Mesenchymal stem cell (in vitro differentiated cells and primary cell): ENCODE measurements around the gene FUT7.

Experiments
- DNase-seq: peaks from one replicate; pipeline ENCODE4 v3.0.0-alpha.2; 2013
- H2AFZ ChIP-seq: one replicate; pipeline ENCODE4 v1.6.1; 2013; ENCODE audit warnings: low read depth, mild to moderate bottlenecking, control low read depth, inconsistent platforms, low read length, moderate library complexity
- H2AK5ac ChIP-seq: 2 replicates; pipeline ENCODE4 v1.6.1; 2013; ENCODE audit warnings: low read length, moderate library complexity, mild to moderate bottlenecking, inconsistent platforms; ENCODE audit not compliant: severe bottlenecking
- H2BK120ac ChIP-seq: one replicate; pipeline ENCODE4 v1.6.1; 2013; ENCODE audit warnings: low read depth, mild to moderate bottlenecking, inconsistent platforms, low read length, moderate library complexity
- H2BK12ac ChIP-seq, 2 experiments: one replicate each; pipeline ENCODE4 v1.6.1; 2013; ENCODE audit warnings: inconsistent platforms in 2 of 2, low read length in 2 of 2, mild to moderate bottlenecking in 2 of 2, moderate library complexity in 2 of 2, control low read depth in 1 of 2
- H2BK15ac ChIP-seq: one replicate; pipeline ENCODE4 v1.6.1; 2013; ENCODE audit warnings: mild to moderate bottlenecking, low read depth, inconsistent platforms; ENCODE audit not compliant: poor library complexity, severe bottlenecking
- H2BK5ac ChIP-seq: 2 replicates; pipeline ENCODE4 v1.6.1; 2013; ENCODE audit warnings: low read depth, mild to moderate bottlenecking, low read length, control low read depth, inconsistent platforms; ENCODE audit not compliant: poor library complexity, severe bottlenecking
- H3K14ac ChIP-seq, 2 experiments: one replicate each; pipeline ENCODE4 v1.6.1; 2013; ENCODE audit warnings: inconsistent platforms in 2 of 2, low read length in 2 of 2, control low read depth in 1 of 2, mild to moderate bottlenecking in 1 of 2, moderate library complexity in 1 of 2
- H3K18ac ChIP-seq, 2 experiments: one replicate each; pipeline ENCODE4 v1.6.1; 2013; ENCODE audit warnings: inconsistent platforms in 2 of 2, low read length in 2 of 2, control low read depth in 1 of 2, low read depth in 1 of 2, mild to moderate bottlenecking in 1 of 2
- H3K23ac ChIP-seq, 2 experiments: one replicate each; pipeline ENCODE4 v1.6.1; 2013; ENCODE audit warnings: inconsistent platforms in 2 of 2, low read length in 2 of 2, mild to moderate bottlenecking in 2 of 2, moderate library complexity in 2 of 2, control low read depth in 1 of 2
- H3K27ac ChIP-seq: 2 replicates; pipeline ENCODE4 v1.5.1; 2013; ENCODE audit warnings: mild to moderate bottlenecking, moderate library complexity, low read length, control low read depth, inconsistent platforms; ENCODE audit not compliant: poor library complexity, severe bottlenecking
- H3K27me3 ChIP-seq, 2 experiments: 2 replicates each; pipeline versions ENCODE4 v1.6.1 to v1.7.0; 2013; ENCODE audit warnings: low read length in 2 of 2, mild to moderate bottlenecking in 2 of 2, moderate library complexity in 2 of 2, control low read depth in 1 of 2, inconsistent platforms in 1 of 2; ENCODE audit not compliant: control insufficient read depth in 1 of 2, insufficient read depth in 1 of 2
- H3K36me3 ChIP-seq, 2 experiments: 2 replicates each; pipeline versions ENCODE4 v1.6.1 to v1.7.0; 2013; ENCODE audit warnings: low read length in 2 of 2, control low read depth in 1 of 2, inconsistent platforms in 1 of 2, low read depth in 1 of 2, mild to moderate bottlenecking in 1 of 2; ENCODE audit not compliant: insufficient read depth in 2 of 2, control insufficient read depth in 1 of 2
- H3K4ac ChIP-seq, 2 experiments: one replicate each; pipeline ENCODE4 v1.6.1; 2013; ENCODE audit warnings: inconsistent platforms in 2 of 2, low read length in 2 of 2, mild to moderate bottlenecking in 2 of 2, moderate library complexity in 2 of 2, control low read depth in 1 of 2, low read depth in 1 of 2
- H3K4me1 ChIP-seq: 2 replicates; pipeline ENCODE4 v1.6.1; 2013; ENCODE audit warnings: low read depth, low read length, control low read depth; ENCODE audit not compliant: control insufficient read depth, insufficient read depth
- H3K4me2 ChIP-seq: 2 replicates; pipeline ENCODE4 v1.6.1; 2013; ENCODE audit warnings: low read length, mild to moderate bottlenecking, inconsistent platforms; ENCODE audit not compliant: poor library complexity, severe bottlenecking
- H3K4me3 ChIP-seq, 2 experiments: 2 replicates each; pipeline versions ENCODE4 v1.5.1 to v1.7.0; 2013; ENCODE audit warnings: low read length in 2 of 2, mild to moderate bottlenecking in 2 of 2, control low read depth in 1 of 2, low read depth in 1 of 2; ENCODE audit not compliant: insufficient read depth in 1 of 2
- H3K79me1 ChIP-seq: replicated peaks from 2 replicates; pipeline ENCODE4 v1.6.1; 2013; ENCODE audit warnings: mild to moderate bottlenecking, control low read depth, low read length, inconsistent platforms; ENCODE audit not compliant: poor library complexity, severe bottlenecking
- H3K9ac ChIP-seq: 2 replicates; pipeline ENCODE4 v1.7.0; 2013; ENCODE audit warnings: mild to moderate bottlenecking, low read length, moderate library complexity
- H3K9me3 ChIP-seq: 2 replicates; pipeline ENCODE4 v1.7.0; 2013; ENCODE audit warnings: mild to moderate bottlenecking, low read length; ENCODE audit not compliant: control insufficient read depth
- H4K8ac ChIP-seq: one replicate; pipeline ENCODE4 v1.6.1; 2013; ENCODE audit warnings: inconsistent platforms, mild to moderate bottlenecking, low read length, moderate library complexity
- H4K91ac ChIP-seq: one replicate; pipeline ENCODE4 v1.6.1; 2013; ENCODE audit warnings: mild to moderate bottlenecking, low read length, inconsistent platforms
- WGBS: methylation state at CpG from one replicate; pipeline ENCODE4 v1.1.7; 2013; ENCODE audit warnings: mixed read lengths; 5-methylcytosine and 5-hydroxymethylcytosine counted together

Gene FUT7

DNA sequence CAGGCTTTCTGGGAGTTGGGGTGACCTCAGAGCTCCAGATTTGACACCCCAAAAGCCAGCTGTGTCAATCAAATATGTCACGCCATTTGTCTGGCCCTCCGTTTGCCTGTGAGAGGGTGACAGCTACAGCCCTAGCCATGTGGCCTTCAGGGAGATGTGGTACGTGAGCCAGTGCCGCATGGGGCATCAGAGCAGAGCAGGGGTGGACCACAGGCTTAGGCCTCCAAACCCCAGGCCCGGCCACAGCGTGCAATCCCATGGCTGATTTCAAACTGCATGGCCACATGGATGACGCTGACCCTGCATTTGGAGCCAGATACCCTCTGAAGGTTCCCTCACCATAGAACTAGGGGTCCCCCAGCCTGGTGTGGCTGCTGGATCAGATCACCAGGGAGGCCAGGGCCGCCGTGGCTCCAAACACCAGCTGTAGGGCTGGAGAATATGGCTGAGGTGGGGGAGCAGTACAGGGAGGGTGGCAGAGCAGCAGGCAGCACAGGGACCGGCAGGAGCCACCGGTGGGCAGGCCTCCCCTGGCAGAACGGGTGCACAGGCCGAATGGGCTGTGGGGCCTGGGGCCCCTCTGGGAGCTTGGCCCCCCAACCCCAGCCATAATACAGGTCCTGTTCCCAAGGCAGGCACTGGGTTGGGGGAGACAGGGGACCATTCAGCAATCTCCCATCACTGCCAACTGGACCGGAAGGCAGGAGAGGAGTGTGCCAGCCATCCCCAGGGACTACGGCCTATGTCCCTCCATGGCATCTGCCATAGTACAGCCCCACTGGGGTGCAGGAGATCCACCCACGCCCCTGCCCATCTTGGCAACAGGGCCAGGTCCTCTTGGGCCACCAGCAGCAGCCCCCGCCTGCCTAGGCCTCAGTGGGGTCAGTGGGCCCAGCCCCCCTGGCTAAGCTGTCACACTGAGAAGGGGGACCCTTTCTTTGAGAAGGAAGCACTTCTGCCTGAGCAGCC is 36.9 kb upstream of the FUT7 start:
- peaks cover 0 to 10% of the 10 kb centered on the region in 2 experiments for H3K27me3 ChIP-seq
- no peak overlapping the region for H3K9ac ChIP-seq
- no peak overlapping the region for H3K4ac ChIP-seq
- H3K9me3 ChIP-seq = no peaks in the 10 kb centered on the region
- no peak overlapping the region for H3K18ac ChIP-seq
- no peak overlapping the region for H2BK120ac ChIP-seq
- H2AK5ac ChIP-seq = no peak overlapping the region
- 92% methylated on average over 17 of the region's 17 CpGs for WGBS
- H3K4me3 ChIP-seq = no peak overlapping the region
- H2BK5ac ChIP-seq = no peak overlapping the region
- no peak overlapping the region for H2BK15ac ChIP-seq
- no peak for DNase-seq
- H3K4me2 ChIP-seq = no peak overlapping the region
- no peak overlapping the region for H4K8ac ChIP-seq
- H3K79me1 ChIP-seq = no peaks in the 10 kb centered on the region
- H3K36me3 ChIP-seq = peaks cover 0 to 6% of the 10 kb centered on the region in 2 experiments
- H3K23ac ChIP-seq = no peak overlapping the region
- H3K14ac ChIP-seq = no peak overlapping the region
- H3K4me1 ChIP-seq = peaks cover 18% of the 10 kb centered on the region
- peak overlapping the region; percentile 10 for H4K91ac ChIP-seq
- no peak overlapping the region for H2AFZ ChIP-seq
- no peak overlapping the region for H3K27ac ChIP-seq
- H2BK12ac ChIP-seq = no peak overlapping the region

DNA sequence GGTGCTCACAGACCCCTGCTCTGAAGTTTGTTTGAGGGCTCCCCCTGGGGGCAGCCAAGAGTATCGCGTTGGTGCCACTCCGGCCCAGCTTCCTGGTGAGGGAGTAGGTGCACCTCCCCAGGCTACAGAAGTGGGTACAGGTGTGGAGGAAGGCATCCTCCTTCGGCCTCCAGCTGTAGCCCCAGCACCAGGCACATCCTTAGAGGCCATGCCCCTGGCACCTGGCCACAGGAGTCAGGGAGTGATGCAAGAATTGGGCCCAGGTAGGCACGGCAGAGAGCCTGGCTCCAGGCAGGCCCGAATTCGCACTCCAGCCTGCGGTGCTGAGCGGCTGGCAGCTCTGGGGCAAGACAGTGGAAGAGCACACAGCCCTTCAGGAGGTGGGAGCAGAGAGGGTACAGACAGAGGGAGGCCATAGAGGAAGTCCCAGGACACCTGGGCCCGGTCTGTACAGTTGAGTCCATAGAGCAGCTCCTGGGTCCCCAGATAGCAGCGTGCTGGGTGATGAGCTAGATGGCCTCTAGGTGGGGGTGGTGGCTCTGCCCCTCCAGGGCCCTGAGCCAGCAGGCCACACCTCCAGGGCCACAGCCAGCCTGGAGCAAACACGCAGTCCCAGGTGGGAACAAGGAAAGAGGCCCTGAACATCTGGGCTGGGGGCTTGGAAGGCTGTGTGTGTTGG is 36.1 kb upstream of the FUT7 start:
- H2AK5ac ChIP-seq = no peak overlapping the region
- no peaks in the 10 kb centered on the region for H3K79me1 ChIP-seq
- no peak overlapping the region for H3K23ac ChIP-seq
- H4K8ac ChIP-seq = no peak overlapping the region
- no peak overlapping the region for H3K9ac ChIP-seq
- H2BK5ac ChIP-seq = no peak overlapping the region
- H3K27me3 ChIP-seq = peaks cover 0 to 10% of the 10 kb centered on the region in 2 experiments
- H3K14ac ChIP-seq = no peak overlapping the region
- H3K4me2 ChIP-seq = no peak overlapping the region
- no peak overlapping the region for H3K18ac ChIP-seq
- H2AFZ ChIP-seq = no peak overlapping the region
- H4K91ac ChIP-seq = no peak overlapping the region
- peaks cover 0 to 6% of the 10 kb centered on the region in 2 experiments for H3K36me3 ChIP-seq
- no peak overlapping the region for H2BK12ac ChIP-seq
- H3K9me3 ChIP-seq = no peaks in the 10 kb centered on the region
- DNase-seq = peak; percentile 84
- no peak overlapping the region for H2BK120ac ChIP-seq
- H3K27ac ChIP-seq = no peak overlapping the region
- peaks cover 18% of the 10 kb centered on the region for H3K4me1 ChIP-seq
- no peak overlapping the region for H3K4me3 ChIP-seq
- H3K4ac ChIP-seq = no peak overlapping the region
- 65% methylated on average over 11 of the region's 12 CpGs for WGBS
- H2BK15ac ChIP-seq = no peak overlapping the region

DNA sequence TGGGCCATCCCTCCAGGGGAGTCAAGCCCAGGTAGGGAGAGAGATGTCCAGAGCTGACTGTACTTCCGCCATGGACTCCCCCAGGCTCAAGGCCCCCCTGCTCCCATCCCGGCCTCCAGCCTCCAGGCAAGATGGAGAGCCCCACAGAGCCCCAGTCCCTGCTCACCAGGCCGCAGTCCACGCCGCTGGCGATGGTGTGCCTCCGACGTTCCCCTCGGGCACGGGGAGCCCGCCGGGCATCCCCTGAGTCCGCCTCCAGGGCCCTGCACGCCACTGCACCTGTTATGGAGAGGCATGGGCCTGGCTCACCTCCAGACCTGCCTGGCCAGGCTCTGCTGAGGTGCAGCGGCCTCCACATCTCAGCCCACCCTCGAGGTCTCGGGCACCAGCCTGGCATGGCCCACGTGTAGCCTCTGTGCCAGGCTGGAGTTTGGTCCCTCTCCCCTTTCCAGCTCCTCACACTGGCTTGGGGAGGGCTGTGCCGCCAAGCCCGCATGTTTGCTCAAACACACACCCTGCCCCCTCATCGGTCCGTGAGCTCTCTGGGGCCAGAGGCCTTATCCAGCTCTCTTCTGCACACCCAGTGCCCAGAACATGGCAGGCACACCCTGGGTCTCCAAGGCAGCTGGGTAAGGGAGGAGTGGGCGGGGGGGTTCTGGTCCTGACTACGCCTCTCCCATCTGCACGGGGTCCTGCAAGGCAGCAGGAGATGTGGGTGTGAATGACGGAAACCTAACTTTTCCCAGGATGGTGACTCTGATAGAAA is 34.4 kb upstream of the FUT7 start:
- Histone ChIP-seq H2BK120ac (no peak overlapping the region), H3K9me3 (no peaks in the 10 kb centered on the region), H2BK12ac (no peak overlapping the region), H3K9ac (no peak overlapping the region), H2AFZ (no peak overlapping the region), H3K18ac (no peak overlapping the region), H3K27ac (no peak overlapping the region), H3K23ac (no peak overlapping the region), H3K4ac (no peak overlapping the region), H3K4me1 (peaks cover 18% of the 10 kb centered on the region), H2AK5ac (no peak overlapping the region), H2BK15ac (no peak overlapping the region), H3K27me3 (peaks cover 0 to 15% of the 10 kb centered on the region in 2 experiments), H4K91ac (peak overlapping the region; percentile 22), H3K4me3 (no peak overlapping the region), H3K14ac (no peak overlapping the region), H3K36me3 (peaks cover 0 to 6% of the 10 kb centered on the region in 2 experiments), H3K79me1 (no peaks in the 10 kb centered on the region), H3K4me2 (no peak overlapping the region), H4K8ac (no peak overlapping the region), H2BK5ac (no peak overlapping the region)
- 93% methylated on average over 26 of the region's 26 CpGs for WGBS
- no peak for DNase-seq
